GM12878 (cell line): ENCODE data around the gene ZPBP2. TPM values are rescaled to one million over a fixed set of nuclear protein-coding genes. Genes with fewer than 3 reads are reported as not detected.

Source experiments
- ATAC-seq: fragments of 200-7000 bp; cut with Tn5 transposase; 3 replicates; pipeline ENCODE4 v1.9.1; 2020; ENCODE audit warnings: mild to moderate bottlenecking, moderate library complexity
- BruUV-seq: library from RNA; stranded (reverse); fragments of 400-500 nt; replicated peaks from 2 replicates; lab custom pipeline; 2021; lab: Mats Ljungman, UMichigan
- CTCF ChIA-PET: fragments of 300-600 bp; sonication (Branson Sonifier 250); formaldehyde crosslinking; extraction: SDS; loops from one replicate; lab custom pipeline; 2021; ENCODE audit warnings: inconsistent platforms; lab: Yijun Ruan, JAX
- POLR2A ChIA-PET: fragments of 350-600 bp; formaldehyde crosslinking; extraction: SDS; loops from one replicate; lab custom pipeline; 2021; ENCODE audit warnings: inconsistent platforms; lab: Charles Lee
- RAD21 ChIA-PET: fragments of 300-600 bp; sonication (Branson Sonifier 250); formaldehyde crosslinking; loops from one replicate; lab custom pipeline; 2023; ENCODE audit warnings: antibody characterized with exemption; ENCODE audit not compliant: unreplicated experiment; lab: Charles Lee
- SMC1A ChIA-PET: fragments of 300-600 bp; sonication (Branson Sonifier 250); formaldehyde crosslinking; loops from one replicate; lab custom pipeline; 2023; ENCODE audit not compliant: unreplicated experiment, uncharacterized antibody; lab: Charles Lee
- DNase-seq: peaks from one replicate; pipeline ENCODE4 v3.0.0-alpha.2; 2011; ENCODE audit warnings: low read depth, low spot score
- FAIRE-seq: peaks from 3 replicates; lab custom pipeline; 2011; peaks lifted over from hg19 to GRCh38; lab: Jason Lieb, UNC
- H2AFZ ChIP-seq: 2 replicates; pipeline ENCODE4 v1.6.0; 2011; ENCODE audit warnings: low read depth, low read length, control low read depth; ENCODE audit not compliant: control insufficient read depth
- H3K27ac ChIP-seq: 2 replicates; pipeline ENCODE4 v1.5.1; 2011; ENCODE audit warnings: control low read depth; ENCODE audit not compliant: control insufficient read depth, insufficient read depth
- H3K27me3 ChIP-seq, 2 experiments: replicated peaks in 1 of 2; 2 replicates each; pipeline versions ENCODE4 v1.6.0 to v1.6.1; 2011; ENCODE audit warnings: low read length in 1 of 2; ENCODE audit not compliant: control insufficient read depth in 2 of 2, insufficient read depth in 2 of 2
- H3K36me3 ChIP-seq, 2 experiments: 2 replicates each; pipeline ENCODE4 v1.5.1; 2011; ENCODE audit warnings: low read length in 1 of 2; ENCODE audit not compliant: control insufficient read depth in 2 of 2, insufficient read depth in 2 of 2
- H3K4me1 ChIP-seq: 2 replicates; pipeline ENCODE4 v1.6.1; 2011; ENCODE audit warnings: mild to moderate bottlenecking, low read length, moderate library complexity, mixed read lengths; ENCODE audit not compliant: control insufficient read depth, insufficient read depth
- H3K4me2 ChIP-seq: 2 replicates; pipeline ENCODE4 v1.6.0; 2011; ENCODE audit warnings: control low read depth; ENCODE audit not compliant: control insufficient read depth, insufficient read depth
- H3K4me3 ChIP-seq: fragments of 200-600 bp; sonication (generic); 2 replicates; pipeline ENCODE4 v1.5.1; 2016
- H3K79me2 ChIP-seq: 2 replicates; pipeline ENCODE4 v1.6.0; 2011; ENCODE audit warnings: low read length; ENCODE audit not compliant: control insufficient read depth, insufficient read depth
- H3K9ac ChIP-seq: 2 replicates; pipeline ENCODE4 v1.8.0; 2011; ENCODE audit warnings: low read length, control low read depth, mixed read lengths; ENCODE audit not compliant: control insufficient read depth, insufficient read depth
- H3K9me3 ChIP-seq: replicated peaks from 3 replicates; pipeline ENCODE4 v1.5.1; 2011; ENCODE audit warnings: mild to moderate bottlenecking, low read length; ENCODE audit not compliant: control insufficient read depth, insufficient read depth
- H4K20me1 ChIP-seq: 2 replicates; pipeline ENCODE4 v1.6.0; 2011; ENCODE audit not compliant: control insufficient read depth, insufficient read depth
- NFIC ChIP-seq: IDR thresholded peaks from 2 replicates; pipeline ENCODE4 v1.6.1; 2012; ENCODE audit warnings: low read depth, mild to moderate bottlenecking, inconsistent platforms, low read length, moderate library complexity
- SPI1 ChIP-seq: IDR thresholded peaks from 2 replicates; pipeline ENCODE4 v1.6.1; 2011; ENCODE audit warnings: low read depth, mild to moderate bottlenecking, low read length, moderate library complexity, borderline replicate concordance; ENCODE audit not compliant: insufficient read depth
- ZNF622 ChIP-seq: fragments of 450-650 bp; IDR thresholded peaks from 2 replicates; pipeline ENCODE4 v1.6.1; 2017; ENCODE audit warnings: mild to moderate bottlenecking, inconsistent platforms
- WGBS: methylation state at CpG from one replicate; pipeline ENCODE4 v1.1.6; 2016; ENCODE audit warnings: low lambda C conversion rate; ENCODE audit not compliant: insufficient replicate concordance, insufficient coverage; ENCODE audit errors: missing lambda C conversion rate; 5-methylcytosine and 5-hydroxymethylcytosine counted together
- in situ Hi-C: fragments of 300-500 bp; cut with MboI; formaldehyde crosslinking; loops from 9 replicates; pipeline ENCODE4 v1.14.3; 2018; ENCODE audit warnings: mixed read lengths
- intact Hi-C: fragments of 100-400 bp; cut with micrococcal nuclease; formaldehyde crosslinking; loops from one replicate; pipeline ENCODE4 v1.14.2; 2022; ENCODE audit not compliant: unreplicated experiment
- polyA plus RNA-seq, 11 experiments: library from polyadenylated mRNA; depleted of rRNA in 4 of 11; unstranded in 6 of 11; stranded (reverse) in 5 of 11; fragments of >200 nt; fragmentation: Nextera tagmentation in 4 of 11; fragmentation: Illumina TruSeq in 1 of 11; extraction: Ambion mirVana in 4 of 11; extraction: Trizol in 1 of 11; gene quantifications; 1 replicate in 1 of 11; 2 replicates in 10 of 11; pipeline versions ENCODE4 v1.2.1 to v1.2.3, GENCODE V29; 2011 to 2016; ENCODE audit warnings: inconsistent platforms in 2 of 11, missing spikeins in 2 of 11, low read depth in 1 of 11
- total RNA-seq, 4 experiments: library from RNA; depleted of rRNA in 3 of 4; stranded (reverse); fragments of >200 nt in 3 of 4; fragmentation: Illumina TruSeq in 1 of 4; extraction: Trizol in 1 of 4; gene quantifications; 2 replicates each; pipeline versions ENCODE4 v1.2.1 to v1.2.3, GENCODE V29; 2013 to 2021

Gene ZPBP2
- total and polyA plus RNA-seq, 10 of the 15 experiments (the other 5 are each of a cell fraction or from before 2014, with no cell fraction given): 0.33 to 1.0 (median 0.58) TPM

- Histone ChIP-seq H3K27me3 (no peaks in the 10 kb centered on the region), H3K4me2 (no peak overlapping the region; the same call in 1 of the 2 replicates)
- peak; percentile 70 for TF ChIP-seq SPI1
- TF ChIP-seq NFIC: no peak
- TF ChIP-seq, all 136 proteins: peak for 1
- Histone ChIP-seq H3K27ac (peak overlapping the region; percentile 65), H3K4me1 (peaks cover 49% of the 10 kb centered on the region), H3K4me3 (no peak overlapping the region), H2AFZ (peak overlapping the region; percentile 34; the same call in 1 of the 2 replicates), H3K9me3 (no peaks in the 10 kb centered on the region; the same call in 2 of the 3 replicates), H3K36me3 (no peaks in the 10 kb centered on the region), H3K79me2 (peaks cover 7% of the 10 kb centered on the region), H4K20me1 (no peaks in the 10 kb centered on the region), H3K9ac (no peak overlapping the region; the same call in 1 of the 2 replicates)
- 32% methylated on average over 1 of the region's 1 CpG for WGBS
- no peak for DNase-seq
- no peak for FAIRE-seq
- CTCF ChIA-PET: interaction anchor here (0.5 to 7.8 kb wide), 4 partner anchors 45 to 316 kb away, joined by 3 to 81 read pairs (median 15); partner anchors contain the start of gene PSMD3
- ATAC-seq: no peak
- BruUV-seq: no TSS peak
- POLR2A ChIA-PET: interaction anchor here (1.4 kb wide), 1 partner anchor 44 kb away, joined by 3 read pairs; no protein-coding TSS in a partner anchor
- SMC1A ChIA-PET: interaction anchor here (0.8 to 4.9 kb wide), 7 partner anchors 8 to 157 kb away, joined by 3 to 39 read pairs (median 3); no protein-coding TSS in a partner anchor
- intact Hi-C loops: loop anchor here (2.0 kb wide), 1 partner anchor 88 kb away; no protein-coding TSS in a partner anchor
- in situ Hi-C loops: no loop called here
- RAD21 ChIA-PET: interaction anchor here (1.0 to 3.8 kb wide), 4 partner anchors 69 to 249 kb away, joined by 3 to 44 read pairs (median 6); partner anchors contain the start of gene PSMD3
Observed at GRCh38 chr17:39870776-39871175, 2.8 kb downstream of the ZPBP2 start.

GRCh38 chr17:39871801-39872200, 3.8 kb downstream of the ZPBP2 start:
- DNase-seq (no peak), ATAC-seq (no peak), FAIRE-seq (no peak)
- Histone ChIP-seq H3K4me3 (no peak overlapping the region), H3K9ac (0 out of 2 replicates have a peak overlapping the region, but pooled peaks have one; percentile 5), H3K9me3 (no peaks in the 10 kb centered on the region; the same call in 2 of the 3 replicates), H3K4me2 (peak overlapping the region; percentile 44; the same call in 1 of the 2 replicates), H3K4me1 (peaks cover 39% of the 10 kb centered on the region), H2AFZ (peak overlapping the region; percentile 54), H3K36me3 (no peaks in the 10 kb centered on the region), H3K27me3 (no peaks in the 10 kb centered on the region), H3K27ac (peak overlapping the region; percentile 65; the same call in 1 of the 2 replicates), H4K20me1 (no peaks in the 10 kb centered on the region), H3K79me2 (peaks cover 2% of the 10 kb centered on the region)
- ChIA-PET RAD21 (interaction anchor here (0.8 to 3.8 kb wide), 11 partner anchors 12 to 227 kb away, joined by 3 to 44 read pairs (median 4); partner anchors contain the start of genes MIEN1 and PSMD3), POLR2A (interaction anchor here (0.9 to 1.6 kb wide), 3 partner anchors 66 to 111 kb away, joined by 3 to 9 read pairs (median 4); partner anchors contain the start of gene PSMD3), SMC1A (interaction anchor here (1.0 to 4.9 kb wide), 18 partner anchors 10 to 250 kb away, joined by 3 to 39 read pairs (median 6); partner anchors contain the start of genes CSF3 and PSMD3), CTCF (interaction anchor here (0.9 to 7.8 kb wide), 16 partner anchors 12 to 257 kb away, joined by 3 to 81 read pairs (median 3); partner anchors contain the start of gene PSMD3)
- 78% methylated on average over 2 of the region's 2 CpGs for WGBS
- in situ Hi-C loops (no loop called here), intact Hi-C loops (loop anchor here (2.0 kb wide), 1 partner anchor 87 kb away; no protein-coding TSS in a partner anchor)
- TF ChIP-seq ZNF622: no peak
- no TSS peak for BruUV-seq
